GM19455 (cell line): ENCODE measurements around the gene KPNA3.
A peak's percentile ranks its signal among the peaks of the same experiment; 100 is the strongest.
"Not testable (repeated sequence)": the region's sequence is repeated elsewhere in the genome, so short reads cannot be mapped to it uniquely, and the experiment has no call there.

Experiments used
- ATAC-seq: cut with Tn5 transposase; IDR thresholded peaks from one replicate; pipeline ENCODE4 v1.9.1; 2021; ENCODE audit not compliant: unreplicated experiment

The KPNA3 gene

DNA sequence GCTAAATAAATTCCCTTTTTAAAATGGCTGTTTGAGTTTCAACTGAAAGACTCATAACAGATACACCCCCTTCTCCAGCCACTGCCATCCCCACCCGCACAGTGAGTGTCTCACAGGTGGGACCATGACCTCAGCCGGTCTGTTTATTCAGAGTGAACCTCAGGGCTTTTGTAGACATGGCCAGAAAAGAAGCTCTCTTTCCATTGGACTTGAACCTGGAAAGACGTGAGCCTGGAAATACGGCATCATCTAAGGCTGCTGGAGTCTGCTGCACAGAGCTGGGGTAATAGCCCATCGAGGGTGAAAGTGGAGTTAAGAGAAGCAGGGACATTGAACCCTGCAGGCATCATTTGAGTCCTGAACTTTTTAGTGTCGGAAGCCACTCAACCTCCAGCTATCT is 15.2 kb upstream of the KPNA3 start:
- no peak for ATAC-seq

- ATAC-seq: no peak
These were observed 13.6 kb upstream of the KPNA3 start for GRCh38 chr13:49806126-49806536.

DNA sequence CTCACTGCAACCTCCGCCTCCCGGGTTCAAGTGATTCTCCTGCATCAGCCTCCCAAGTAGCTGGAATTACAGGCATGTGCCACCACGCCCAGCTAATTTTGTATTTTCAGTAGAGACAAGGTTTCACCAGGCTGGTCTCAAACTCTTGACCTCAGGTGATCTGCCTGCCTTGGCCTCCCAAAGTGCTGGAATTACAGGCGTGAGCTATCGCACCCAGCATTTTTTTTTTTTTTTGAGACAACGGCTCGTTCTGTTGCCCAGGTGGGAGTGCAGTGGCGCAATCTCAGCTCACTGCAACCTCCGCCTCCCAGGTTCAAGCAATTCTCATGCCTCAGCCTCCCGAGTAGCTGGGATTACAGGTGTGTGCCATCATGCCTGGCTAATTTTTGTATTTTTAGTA is 10.6 kb upstream of the KPNA3 start:
- not testable (repeated sequence) for ATAC-seq

DNA sequence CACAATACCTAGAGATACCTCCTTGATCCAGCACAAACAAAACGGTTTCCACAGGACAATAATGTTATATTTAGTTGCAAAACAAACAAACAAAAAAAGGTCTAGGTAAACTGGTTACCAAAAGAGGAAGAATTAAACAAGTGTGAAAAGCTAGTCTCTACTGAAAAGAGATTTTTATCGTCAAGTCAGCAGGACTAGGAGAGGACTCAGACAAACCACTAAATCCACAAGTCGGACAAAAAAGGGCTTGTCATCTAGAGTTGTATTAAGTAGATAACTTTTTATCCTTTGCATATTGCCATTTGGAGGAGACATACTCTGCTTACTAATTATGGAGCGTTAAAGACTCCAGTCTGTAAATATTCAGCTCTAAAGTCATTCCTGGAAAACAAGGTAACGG is 9.9 kb upstream of the KPNA3 start:
- ATAC-seq: no peak

- peak; percentile 24 for ATAC-seq
These were observed 552 bp downstream of the KPNA3 start for GRCh38 chr13:49791711-49792549.

- ATAC-seq: no peak
These were observed 1.2 kb downstream of the KPNA3 start for GRCh38 chr13:49791315-49791710.

DNA sequence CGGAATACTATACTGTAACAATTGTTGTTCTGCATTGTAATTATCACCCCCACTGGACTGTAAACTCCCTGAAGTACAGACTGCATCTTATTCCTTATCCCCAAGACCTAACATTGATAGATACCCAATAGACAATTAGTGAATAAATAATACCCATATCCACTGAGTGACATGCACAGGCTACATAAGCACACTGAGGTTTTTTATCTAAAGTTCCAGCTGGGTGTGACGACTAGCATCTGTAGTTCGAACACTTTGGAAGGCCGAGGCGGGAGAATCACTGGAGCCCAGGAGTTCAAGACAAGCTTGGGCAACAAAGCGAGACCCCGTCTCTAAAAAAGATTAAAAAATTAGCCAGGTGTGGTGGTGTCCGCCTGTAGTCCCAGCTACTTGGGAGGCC is 2.5 kb downstream of the KPNA3 start:
- no peak for ATAC-seq

DNA sequence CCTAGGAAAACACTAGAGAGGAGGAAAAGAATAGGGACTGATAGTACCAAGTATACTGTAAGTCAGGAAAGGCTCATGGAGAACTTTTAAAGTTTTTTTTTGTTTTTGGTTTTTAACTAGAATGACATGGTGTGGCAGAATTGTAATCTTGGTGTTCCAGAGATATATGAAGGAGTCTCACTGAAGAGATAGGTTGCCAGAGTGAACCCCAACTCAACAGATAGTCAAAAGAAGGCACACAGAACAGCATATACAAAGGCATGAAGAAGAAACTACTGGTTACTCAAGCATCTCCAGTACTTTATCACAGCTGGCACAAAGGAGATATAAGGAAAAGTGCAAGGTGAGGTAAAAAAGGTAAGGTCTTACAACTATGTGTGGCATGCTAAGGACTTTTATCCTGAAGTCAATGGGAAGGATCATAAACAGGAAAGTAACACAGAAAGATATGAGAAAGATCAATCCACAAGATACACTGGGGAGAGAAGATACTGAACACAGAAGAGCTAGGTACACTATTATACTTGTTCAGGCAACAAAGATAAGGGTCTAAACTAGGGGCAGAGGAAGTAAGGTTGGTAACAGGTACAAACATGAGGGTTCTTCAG is 6.0 kb downstream of the KPNA3 start:
- no peak for ATAC-seq

DNA sequence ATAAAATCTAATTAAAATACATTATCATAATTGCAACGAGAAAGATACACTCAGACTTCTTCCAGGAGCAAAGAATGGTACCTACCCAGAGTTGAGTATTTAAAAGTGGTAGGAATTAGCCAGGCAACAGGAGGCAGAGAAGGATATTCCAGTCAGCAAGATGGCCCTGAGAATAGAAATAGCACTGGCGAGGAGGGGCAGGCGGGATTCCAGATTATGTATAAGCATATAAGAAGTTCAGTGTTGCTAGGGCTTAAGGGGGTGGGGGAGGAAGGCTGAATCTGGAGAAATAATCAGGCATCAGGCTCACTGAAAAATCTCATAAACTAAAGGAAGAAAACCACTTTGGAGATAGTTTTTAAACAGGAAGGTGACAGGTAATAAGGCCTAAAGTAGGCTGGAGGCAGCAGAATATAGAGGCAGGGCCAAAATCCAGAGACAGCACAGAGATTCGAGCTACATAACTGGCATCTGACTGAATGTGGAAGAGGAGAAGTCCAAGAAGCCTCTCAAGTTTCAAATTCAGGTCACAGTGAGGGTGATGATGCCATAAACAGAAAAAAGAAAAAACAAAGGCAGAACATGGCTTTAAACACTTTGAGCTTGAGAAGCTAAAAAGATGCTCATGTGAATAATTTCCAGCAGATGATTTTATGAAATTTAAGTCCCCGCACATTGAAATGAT is 7.5 kb downstream of the KPNA3 start:
- ATAC-seq: no peak

- no peak for ATAC-seq
These were observed 8.6 kb downstream of the KPNA3 start for GRCh38 chr13:49783865-49784264.

DNA sequence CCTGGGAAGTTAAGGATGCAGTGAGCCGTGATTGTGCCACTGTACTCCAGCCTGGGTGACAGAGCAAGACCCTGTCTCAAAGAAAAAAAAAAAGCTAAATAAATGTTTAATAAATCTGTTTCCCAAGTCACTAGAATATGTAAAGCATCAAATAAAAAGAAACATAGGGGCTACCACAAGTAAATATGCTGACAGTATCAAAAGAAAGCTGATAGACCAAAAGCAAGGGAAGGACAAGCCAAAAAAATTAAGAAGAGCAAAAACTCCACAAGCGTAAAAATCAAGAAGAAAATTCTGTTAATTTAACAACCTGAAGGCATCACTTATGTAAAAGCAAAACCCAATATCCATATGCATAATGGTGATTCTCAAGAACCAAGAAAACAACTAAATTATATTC is 9.7 kb downstream of the KPNA3 start:
- no peak for ATAC-seq

- no peak for ATAC-seq
These were observed 10.7 kb downstream of the KPNA3 start for GRCh38 chr13:49781806-49782205.

GRCh38 chr13:49779721-49780120 is 12.8 kb downstream of the KPNA3 start:
- ATAC-seq: no peak

- no peak for ATAC-seq
These were observed 14.5 kb downstream of the KPNA3 start for GRCh38 chr13:49777746-49778614.

DNA sequence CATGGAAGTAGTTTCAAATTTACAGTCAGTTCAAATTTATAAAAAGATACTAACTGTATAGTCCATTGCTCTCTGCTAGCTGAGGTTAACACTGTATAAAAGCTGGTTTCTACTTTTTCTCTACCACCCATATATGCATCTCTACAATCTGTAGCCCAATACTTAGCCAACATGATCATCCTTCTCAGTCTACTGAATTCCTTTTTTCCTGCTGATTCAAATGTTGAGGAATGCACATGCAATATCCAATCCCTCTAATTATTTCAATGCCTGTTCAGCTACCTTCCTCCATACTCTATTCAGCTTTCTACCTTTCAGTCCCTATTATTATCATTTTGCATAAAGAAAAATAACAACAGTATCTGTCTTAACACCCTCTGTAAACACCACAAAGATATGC is 15.6 kb downstream of the KPNA3 start:
- ATAC-seq: no peak

DNA sequence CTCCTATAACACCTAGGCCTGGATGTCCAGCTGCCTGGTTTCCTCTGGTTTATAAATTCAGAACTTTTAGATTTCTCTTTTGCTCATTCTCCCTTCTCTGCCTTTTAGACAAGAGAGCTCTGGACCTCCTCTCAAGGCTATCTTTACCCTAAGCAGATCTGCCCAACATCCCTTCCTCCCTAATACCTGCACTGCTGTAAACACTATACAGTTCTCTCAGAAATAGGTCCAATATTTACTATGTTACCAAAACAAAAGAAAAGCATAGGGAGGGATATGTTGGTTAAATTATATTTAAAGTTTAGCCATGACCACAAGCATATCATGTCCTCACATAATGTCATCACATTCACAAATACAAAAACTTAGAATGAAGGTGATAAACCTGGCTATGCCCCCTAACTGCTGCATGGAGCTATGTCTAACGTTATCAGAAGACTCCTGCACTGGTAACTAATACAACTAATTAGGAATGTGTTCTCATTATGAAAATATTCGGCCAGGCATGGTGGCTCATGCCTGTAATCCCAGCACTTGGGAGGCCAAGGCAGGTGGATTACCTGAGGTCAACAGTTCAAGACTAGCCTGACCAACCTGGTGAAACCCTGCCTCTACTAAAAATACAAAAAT is 18.0 kb downstream of the KPNA3 start:
- ATAC-seq: no peak

GRCh38 chr13:49772828-49773227 is 19.7 kb downstream of the KPNA3 start:
- no peak for ATAC-seq

GRCh38 chr13:49761811-49762210 is 30.7 kb downstream of the KPNA3 start:
- ATAC-seq: not testable (repeated sequence)

GRCh38 chr13:49760558-49760957 is 31.9 kb downstream of the KPNA3 start:
- no peak for ATAC-seq

GRCh38 chr13:49759503-49759902 is 33.0 kb downstream of the KPNA3 start:
- ATAC-seq: no peak

DNA sequence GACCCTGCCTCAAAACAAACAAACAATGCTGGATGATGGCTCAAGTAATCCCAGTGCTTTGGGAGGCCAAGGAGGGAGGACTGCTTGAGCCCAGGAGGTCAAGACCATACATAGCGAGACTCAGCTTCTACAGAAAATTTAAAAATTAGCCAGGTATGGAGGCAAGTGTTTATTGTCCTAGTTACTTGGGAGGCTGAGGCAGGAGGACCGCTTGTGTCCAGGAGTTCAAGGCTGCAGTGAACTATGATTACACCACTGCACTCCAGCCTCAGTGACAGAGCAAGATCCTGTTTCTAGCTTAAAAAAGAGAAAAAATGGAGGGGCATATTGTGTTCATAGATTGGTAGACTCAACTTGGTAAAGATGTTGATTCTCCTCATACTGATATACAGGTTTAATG is 36.2 kb downstream of the KPNA3 start:
- ATAC-seq: no peak
